HepG2 (cell line): Measurements from ENCODE around the gene ZNF740. TPM values are rescaled to one million over a fixed set of nuclear protein-coding genes. Genes with fewer than 3 reads are reported as not detected.

Experiments used
- ATF2 ChIP-seq: sonication (generic); formaldehyde crosslinking; IDR thresholded peaks from 2 replicates; pipeline ENCODE4 v1.4.0; 2020; ENCODE audit warnings: missing genetic modification reagents
- ATF5 ChIP-seq: sonication (generic); formaldehyde crosslinking; IDR thresholded peaks from 2 replicates; pipeline ENCODE4 v1.4.0; 2020; ENCODE audit warnings: mild to moderate bottlenecking, low read depth, missing genetic modification reagents
- E2F1 ChIP-seq: sonication (generic); formaldehyde crosslinking; IDR thresholded peaks from 2 replicates; pipeline ENCODE4 v1.5.0; 2020; ENCODE audit warnings: missing genetic modification reagents
- HBP1 ChIP-seq: IDR thresholded peaks from 2 replicates; pipeline ENCODE4 v1.6.1; 2016; ENCODE audit warnings: low read depth, control low read depth
- HOXA5 ChIP-seq: sonication (generic); formaldehyde crosslinking; IDR thresholded peaks from 2 replicates; pipeline ENCODE4 v1.4.0; 2020; ENCODE audit warnings: missing genetic modification reagents
- KAT8 ChIP-seq: IDR thresholded peaks from 2 replicates; pipeline ENCODE4 v1.6.1; 2016; ENCODE audit warnings: missing genetic modification reagents, missing compliant biosample characterization
- KLF12 ChIP-seq: sonication (generic); formaldehyde crosslinking; IDR thresholded peaks from 2 replicates; pipeline ENCODE4 v1.4.0; 2020; ENCODE audit warnings: missing genetic modification reagents, borderline replicate concordance
- MAF1 ChIP-seq: sonication (generic); formaldehyde crosslinking; IDR thresholded peaks from 2 replicates; pipeline ENCODE4 v1.5.0; 2020; ENCODE audit warnings: missing genetic modification reagents, borderline replicate concordance
- NFKBIZ ChIP-seq: IDR thresholded peaks from 2 replicates; pipeline ENCODE4 v1.6.1; 2018; ENCODE audit warnings: missing genetic modification reagents, missing compliant biosample characterization
- PAXIP1 ChIP-seq: sonication (generic); formaldehyde crosslinking; conservative IDR thresholded peaks from 2 replicates; pipeline ENCODE4 v1.4.0; 2020; ENCODE audit warnings: mild to moderate bottlenecking, missing genetic modification reagents, moderate library complexity
- RAD21 ChIP-seq: fragments of 450-650 bp; formaldehyde crosslinking; IDR thresholded peaks from 2 replicates; pipeline ENCODE4 v1.5.0; 2020; ENCODE audit warnings: mild to moderate bottlenecking
- RBFOX2 ChIP-seq: fragments of 200-400 bp; formaldehyde crosslinking; IDR thresholded peaks from 2 replicates; pipeline ENCODE4 v1.6.1; 2017; ENCODE audit warnings: low read depth, mild to moderate bottlenecking, low read length
- SP4 ChIP-seq: sonication (generic); formaldehyde crosslinking; IDR thresholded peaks from 2 replicates; pipeline ENCODE4 v1.8.1; 2023; ENCODE audit warnings: mild to moderate bottlenecking, missing genetic modification reagents
- SRF ChIP-seq: IDR thresholded peaks from 2 replicates; pipeline ENCODE4 v1.6.1; 2011; ENCODE audit warnings: mild to moderate bottlenecking, low read depth, low read length, moderate library complexity
- THAP7 ChIP-seq: sonication (generic); formaldehyde crosslinking; IDR thresholded peaks from 2 replicates; pipeline ENCODE4 v1.8.1; 2023; ENCODE audit warnings: mild to moderate bottlenecking, missing genetic modification reagents
- ZNF572 ChIP-seq: sonication (generic); formaldehyde crosslinking; IDR thresholded peaks from 2 replicates; pipeline ENCODE4 v1.5.1; 2020; ENCODE audit warnings: mild to moderate bottlenecking, missing genetic modification reagents
- ZNF75D ChIP-seq: sonication (generic); formaldehyde crosslinking; IDR thresholded peaks from 2 replicates; pipeline ENCODE4 v1.8.1; 2023; ENCODE audit warnings: missing genetic modification reagents, mild to moderate bottlenecking, borderline replicate concordance
- ZNF784 ChIP-seq: sonication (generic); formaldehyde crosslinking; IDR thresholded peaks from 2 replicates; pipeline ENCODE4 v1.5.1; 2020; ENCODE audit warnings: missing genetic modification reagents, mild to moderate bottlenecking, borderline replicate concordance
- polyA plus RNA-seq, 8 experiments: library from polyadenylated mRNA; depleted of rRNA in 3 of 8; stranded (reverse) in 7 of 8; unstranded in 1 of 8; fragments of >200 nt; fragmentation: Illumina TruSeq in 4 of 8; extraction: Trizol in 4 of 8; gene quantifications; 2 replicates each; pipeline versions ENCODE4 v1.2.1 to v1.2.3, GENCODE V29; 2011 to 2016; ENCODE audit warnings: low read depth in 4 of 8, missing spikeins in 1 of 8, mixed read lengths in 1 of 8; ENCODE audit not compliant: insufficient read depth in 1 of 8
- total RNA-seq, 5 experiments: library from RNA; depleted of rRNA; stranded (reverse); fragments of >200 nt; fragmentation: Illumina TruSeq; extraction: Trizol; gene quantifications; 2 replicates each; pipeline ENCODE4 v1.2.3, GENCODE V29; 2016; ENCODE audit warnings: low read depth in 1 of 5

Gene ZNF740
- total and polyA plus RNA-seq, 2 of the 13 experiments (the other 11 are each of a cell fraction or from before 2014, with no cell fraction given): 16.9 to 19.0 TPM

GRCh38 chr12:53221203-53222080 lies 40.9 kb downstream of the ZNF740 start (continued):
- TF ChIP-seq PAXIP1 (CRISPR knock-in tag) (peak; percentile 40), KLF12 (CRISPR knock-in tag) (no peak), MAF1 (CRISPR knock-in tag) (peak; percentile 51; the same call in 1 of the 2 replicates), NFKBIZ (peak; percentile 19; the same call in 1 of the 2 replicates), ATF2 (CRISPR knock-in tag) (0 out of 2 replicates have a peak, but pooled peaks have one; percentile 18), THAP7 (CRISPR knock-in tag) (no peak), SP4 (CRISPR knock-in tag) (no peak), ZNF75D (CRISPR knock-in tag) (no peak), RAD21 (peak; percentile 26; the same call in 1 of the 2 replicates), HOXA5 (no peak; the same call in 1 of the 2 replicates), E2F1 (CRISPR knock-in tag) (peak; percentile 50; the same call in 1 of the 2 replicates), ATF5 (CRISPR knock-in tag) (no peak), HBP1 (no peak), ZNF572 (CRISPR knock-in tag) (peak; percentile 53; the same call in 1 of the 2 replicates), RBFOX2 (peak; percentile 71), ZNF784 (CRISPR knock-in tag) (no peak), SRF (no peak), KAT8 (CRISPR knock-in tag) (no peak)
